ENCODE results near the gene DRD3. TPM values are rescaled to one million over a fixed set of nuclear protein-coding genes. Genes with fewer than 3 reads are reported as not detected.

Gene DRD3
- total RNA-seq, 1 experiment from 2014 or later = not detected

DNA sequence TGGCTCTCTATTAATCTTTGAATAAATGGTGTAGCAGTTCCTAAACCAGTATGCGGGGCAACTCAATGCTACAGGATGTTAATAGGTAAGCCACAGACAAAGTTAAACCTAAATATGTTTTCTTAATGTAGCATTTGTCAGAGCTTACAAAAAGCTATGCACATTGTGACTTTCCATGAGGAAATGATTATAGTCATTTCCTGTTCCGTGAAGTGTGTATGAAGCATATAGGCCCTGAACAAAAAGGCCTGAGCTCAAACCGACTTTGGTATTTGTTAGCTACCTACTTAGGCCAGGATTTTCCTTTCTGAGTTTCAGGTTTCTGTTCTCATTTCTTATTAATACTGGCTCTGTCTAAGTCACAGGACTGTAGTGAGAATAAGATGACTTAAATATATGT, 44.3 kb upstream of the DRD3 start:
- no TSS peak for BruUV-seq (replicated peaks)
- DNase-seq = no peak
- H3K27ac Mint-ChIP-seq (ENCODE audit: unreplicated experiment) = no peak overlapping the region
- H3K4me3 Mint-ChIP-seq (ENCODE audit: unreplicated experiment) = no peak overlapping the region
- TF ChIP-seq, protein P1, sequence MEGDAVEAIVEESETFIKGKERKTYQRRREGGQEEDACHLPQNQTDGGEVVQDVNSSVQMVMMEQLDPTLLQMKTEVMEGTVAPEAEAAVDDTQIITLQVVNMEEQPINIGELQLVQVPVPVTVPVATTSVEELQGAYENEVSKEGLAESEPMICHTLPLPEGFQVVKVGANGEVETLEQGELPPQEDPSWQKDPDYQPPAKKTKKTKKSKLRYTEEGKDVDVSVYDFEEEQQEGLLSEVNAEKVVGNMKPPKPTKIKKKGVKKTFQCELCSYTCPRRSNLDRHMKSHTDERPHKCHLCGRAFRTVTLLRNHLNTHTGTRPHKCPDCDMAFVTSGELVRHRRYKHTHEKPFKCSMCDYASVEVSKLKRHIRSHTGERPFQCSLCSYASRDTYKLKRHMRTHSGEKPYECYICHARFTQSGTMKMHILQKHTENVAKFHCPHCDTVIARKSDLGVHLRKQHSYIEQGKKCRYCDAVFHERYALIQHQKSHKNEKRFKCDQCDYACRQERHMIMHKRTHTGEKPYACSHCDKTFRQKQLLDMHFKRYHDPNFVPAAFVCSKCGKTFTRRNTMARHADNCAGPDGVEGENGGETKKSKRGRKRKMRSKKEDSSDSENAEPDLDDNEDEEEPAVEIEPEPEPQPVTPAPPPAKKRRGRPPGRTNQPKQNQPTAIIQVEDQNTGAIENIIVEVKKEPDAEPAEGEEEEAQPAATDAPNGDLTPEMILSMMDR (IDR thresholded peaks at IDR 0.05; ENCODE audit: insufficient read depth in 1 of 2, low read depth in 1 of 2, low read length in 1 of 2, severe bottlenecking in 1 of 2, unreplicated experiment in 1 of 2) = no peak
- peaks cover 4% of the 10 kb centered on the region for H3K27me3 Mint-ChIP-seq (ENCODE audit: insufficient read depth, unreplicated experiment)
- intact Hi-C loops (cut with micrococcal nuclease; ENCODE audit: unreplicated experiment) = no loop called here
- no peaks in the 10 kb centered on the region for H3K36me3 Mint-ChIP-seq (ENCODE audit: insufficient read depth, unreplicated experiment)
- no peaks in the 10 kb centered on the region; the same call in 1 of the 2 replicates for H3K27me3 ChIP-seq (replicated peaks; ENCODE audit: control insufficient read depth, insufficient read depth, low read length)
- H3K4me1 Mint-ChIP-seq (ENCODE audit: low read depth, unreplicated experiment) = no peaks in the 10 kb centered on the region
- H3K4me1 ChIP-seq = no peaks in the 10 kb centered on the region
- H3K9me3 Mint-ChIP-seq (ENCODE audit: unreplicated experiment) = peaks cover 23% of the 10 kb centered on the region
- no peaks in the 10 kb centered on the region for H3K9me3 ChIP-seq
- ChIA-PET CTCF (no interaction called here), POLR2A (no interaction called here)
- no peaks in the 10 kb centered on the region for H3K36me3 ChIP-seq (ENCODE audit: control insufficient read depth, insufficient read depth, low read length)
- no peak overlapping the region for H3K4me3 ChIP-seq (ENCODE audit: low read depth, low read length)

DNA sequence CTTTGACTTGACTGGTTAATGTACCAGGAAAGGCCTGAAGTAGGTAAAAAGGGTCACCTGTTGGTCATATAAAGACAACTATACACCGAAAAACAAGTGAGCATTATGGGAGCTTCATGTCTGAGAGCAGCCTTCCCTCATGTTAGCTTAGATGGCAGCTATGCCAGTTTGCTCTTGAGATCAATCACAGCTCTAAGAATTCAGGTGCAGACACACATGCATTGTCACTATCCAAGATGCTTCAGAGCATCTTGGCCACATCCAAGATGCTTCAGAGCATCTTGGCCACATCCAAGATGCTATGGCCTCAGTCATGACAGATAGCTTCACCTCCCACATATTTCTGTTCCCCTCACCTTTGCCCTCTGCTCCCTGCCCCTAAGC, 43.0 kb upstream of the DRD3 start:
- POLR2A ChIA-PET = no interaction called here
- peaks cover 4% of the 10 kb centered on the region for H3K27me3 Mint-ChIP-seq (ENCODE audit: insufficient read depth, unreplicated experiment)
- DNase-seq = no peak
- Histone ChIP-seq H3K9me3 (no peaks in the 10 kb centered on the region), H3K27me3 (replicated peaks; ENCODE audit: control insufficient read depth, insufficient read depth, low read length) (no peaks in the 10 kb centered on the region; the same call in 1 of the 2 replicates), H3K4me1 (no peaks in the 10 kb centered on the region), H3K36me3 (ENCODE audit: control insufficient read depth, insufficient read depth, low read length) (no peaks in the 10 kb centered on the region), H3K4me3 (ENCODE audit: low read depth, low read length) (no peak overlapping the region)
- intact Hi-C loops (cut with micrococcal nuclease; ENCODE audit: unreplicated experiment) = no loop called here
- no peak overlapping the region for H3K27ac Mint-ChIP-seq (ENCODE audit: unreplicated experiment)
- CTCF ChIA-PET = no interaction called here
- H3K36me3 Mint-ChIP-seq (ENCODE audit: insufficient read depth, unreplicated experiment) = no peaks in the 10 kb centered on the region
- H3K4me3 Mint-ChIP-seq (ENCODE audit: unreplicated experiment) = no peak overlapping the region
- H3K9me3 Mint-ChIP-seq (ENCODE audit: unreplicated experiment) = peaks cover 23% of the 10 kb centered on the region
- no peaks in the 10 kb centered on the region for H3K4me1 Mint-ChIP-seq (ENCODE audit: low read depth, unreplicated experiment)
- BruUV-seq (replicated peaks) = no TSS peak
- TF ChIP-seq, protein P1 (IDR thresholded peaks at IDR 0.05; ENCODE audit: insufficient read depth in 1 of 2, low read depth in 1 of 2, low read length in 1 of 2, severe bottlenecking in 1 of 2, unreplicated experiment in 1 of 2) = no peak

DNA sequence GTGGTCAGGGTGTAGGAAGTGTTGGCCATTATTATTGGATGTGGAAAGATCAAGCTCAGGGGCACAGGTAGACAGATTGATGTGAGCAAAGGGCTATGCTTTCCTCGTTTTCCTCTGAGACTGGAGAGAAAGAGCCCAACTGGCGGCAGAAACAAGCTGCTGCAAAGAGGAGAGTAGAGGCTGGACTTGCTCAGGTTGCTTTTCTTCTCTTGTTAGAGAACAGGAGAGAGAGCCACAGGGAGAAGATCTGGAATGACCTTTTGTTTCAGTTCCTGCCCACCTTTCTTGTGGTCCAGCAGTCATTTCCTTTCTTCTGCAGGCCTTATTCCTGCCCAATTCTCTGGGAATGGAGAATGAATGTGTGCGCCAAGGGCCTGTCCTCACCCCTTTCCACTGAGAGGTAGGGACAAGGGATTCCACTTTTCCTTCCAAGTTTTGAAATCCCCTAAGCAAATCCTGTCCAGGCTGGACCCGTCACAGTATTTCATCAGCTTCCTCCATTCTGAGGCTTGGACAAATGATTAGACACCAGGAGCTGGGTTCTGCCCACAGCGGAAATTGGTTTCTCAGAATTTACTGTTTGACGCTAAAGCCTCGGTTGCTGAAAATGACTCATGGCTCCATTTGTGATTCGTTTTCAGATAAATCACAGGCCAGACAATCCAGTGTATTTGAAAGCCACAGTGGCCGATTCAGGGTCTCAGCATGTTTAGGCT, 42.5 kb upstream of the DRD3 start:
- H3K27ac Mint-ChIP-seq (ENCODE audit: unreplicated experiment) = no peak overlapping the region
- H3K4me1 Mint-ChIP-seq (ENCODE audit: low read depth, unreplicated experiment) = no peaks in the 10 kb centered on the region
- TF ChIP-seq, protein P1 (IDR thresholded peaks at IDR 0.05; ENCODE audit: insufficient read depth in 1 of 2, low read depth in 1 of 2, low read length in 1 of 2, severe bottlenecking in 1 of 2, unreplicated experiment in 1 of 2) = no peak
- POLR2A ChIA-PET = no interaction called here
- Histone ChIP-seq H3K27me3 (replicated peaks; ENCODE audit: control insufficient read depth, insufficient read depth, low read length) (no peaks in the 10 kb centered on the region; the same call in 1 of the 2 replicates), H3K4me3 (ENCODE audit: low read depth, low read length) (no peak overlapping the region), H3K4me1 (no peaks in the 10 kb centered on the region), H3K36me3 (ENCODE audit: control insufficient read depth, insufficient read depth, low read length) (no peaks in the 10 kb centered on the region), H3K9me3 (no peaks in the 10 kb centered on the region)
- peaks cover 23% of the 10 kb centered on the region for H3K9me3 Mint-ChIP-seq (ENCODE audit: unreplicated experiment)
- no TSS peak for BruUV-seq (replicated peaks)
- no peak for DNase-seq
- intact Hi-C loops (cut with micrococcal nuclease; ENCODE audit: unreplicated experiment) = no loop called here
- no peaks in the 10 kb centered on the region for H3K36me3 Mint-ChIP-seq (ENCODE audit: insufficient read depth, unreplicated experiment)
- CTCF ChIA-PET = no interaction called here
- H3K4me3 Mint-ChIP-seq (ENCODE audit: unreplicated experiment) = no peak overlapping the region
- H3K27me3 Mint-ChIP-seq (ENCODE audit: insufficient read depth, unreplicated experiment) = peaks cover 4% of the 10 kb centered on the region
